AG20443 (cell line): ENCODE data around the gene UBQLN1.
A peak's percentile ranks its signal among the peaks of the same experiment; 100 is the strongest.
"Not testable (repeated sequence)": the region's sequence is repeated elsewhere in the genome, so short reads cannot be mapped to it uniquely, and the experiment has no call there.

Experiments
- DNase-seq: peaks from one replicate; pipeline ENCODE4 v3.0.0; 2012; ENCODE audit warnings: low spot score, mixed read lengths

UBQLN1 gene

DNA sequence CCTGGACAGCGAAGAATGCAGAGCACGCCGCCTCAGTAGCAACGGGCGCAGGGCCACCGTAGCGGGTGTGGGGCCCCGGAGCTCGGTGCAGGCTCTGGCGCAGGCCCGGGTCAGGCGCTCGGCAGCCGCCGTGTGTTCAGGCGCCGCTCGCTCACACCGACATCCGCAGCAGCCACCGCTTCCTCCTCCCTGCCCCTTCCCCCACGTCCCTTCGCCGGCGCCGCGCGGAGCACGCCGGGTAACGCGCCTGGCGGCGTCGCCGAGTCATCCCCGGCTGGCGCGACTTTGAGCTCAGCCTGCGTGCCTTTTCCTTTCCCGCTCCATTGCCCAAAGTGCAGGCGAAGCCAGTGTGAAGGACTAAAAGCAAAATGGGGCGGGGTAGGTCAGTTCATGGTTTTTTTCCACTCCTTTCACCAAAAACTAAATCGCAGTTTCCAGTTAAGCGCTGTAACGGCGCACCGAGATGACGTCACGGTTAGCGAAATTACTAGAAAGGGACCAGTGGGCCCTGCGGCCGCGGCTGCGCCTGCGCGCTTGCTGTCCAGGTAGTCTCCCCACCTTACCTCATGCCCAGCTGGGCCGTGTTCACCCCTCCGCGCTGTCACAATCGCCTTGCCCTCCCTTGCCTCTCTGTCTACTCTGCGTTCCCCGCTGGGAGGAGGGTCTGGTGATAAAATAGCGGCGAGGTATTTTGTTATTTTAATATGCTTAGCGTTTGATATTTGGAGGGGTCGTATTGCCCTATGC, at the start of gene UBQLN1:
UBQLN1 (minus strand) TSS at position 191 of the 747 bp plus-strand sequence. CDS start 279 bp downstream, outside the sequence.
- DNase-seq: peak; percentile 98

- DNase-seq: no peak
Measured at GRCh38 chr9:83754383-83754977, 46.7 kb upstream of the UBQLN1 start.

DNA sequence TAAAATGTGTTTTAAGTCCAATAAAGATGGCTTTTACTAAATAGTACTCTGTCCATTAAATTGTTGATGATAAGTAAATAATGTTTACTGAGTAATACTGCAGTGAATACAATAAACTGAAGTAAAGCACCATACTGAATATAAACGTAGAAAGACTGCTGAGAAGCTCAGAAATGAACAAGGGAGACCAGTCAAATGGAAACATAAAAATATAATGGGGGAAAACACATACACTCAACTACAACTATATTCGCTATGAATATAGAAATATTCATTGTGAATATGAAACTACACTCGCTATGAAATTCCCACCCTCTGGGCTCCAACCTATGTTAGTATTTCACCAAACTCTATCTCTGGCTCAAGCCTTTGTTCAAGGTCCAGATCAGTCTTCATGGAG, 41.9 kb upstream of the UBQLN1 start:
- no peak for DNase-seq

DNA sequence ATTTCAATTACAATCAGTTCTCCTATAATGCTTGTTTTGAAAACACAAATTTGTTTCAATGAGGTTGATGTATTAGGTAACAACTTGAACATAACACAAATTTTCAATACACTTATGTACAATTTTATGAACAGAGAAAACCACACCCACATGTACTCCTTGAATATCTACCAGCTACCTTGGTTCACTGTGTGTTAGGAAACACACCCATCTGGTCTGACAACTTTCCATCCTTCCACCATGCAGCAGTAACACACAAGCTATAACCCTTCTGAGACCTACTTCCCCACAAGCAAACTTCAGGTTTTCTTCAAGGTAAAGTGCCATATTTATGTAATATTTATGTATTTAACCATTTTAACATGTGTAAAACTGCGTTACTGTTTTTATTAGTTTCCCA, 36.4 kb upstream of the UBQLN1 start:
- DNase-seq: no peak

GRCh38 chr9:83733739-83734138, 26.0 kb upstream of the UBQLN1 start:
- DNase-seq: no peak

DNA sequence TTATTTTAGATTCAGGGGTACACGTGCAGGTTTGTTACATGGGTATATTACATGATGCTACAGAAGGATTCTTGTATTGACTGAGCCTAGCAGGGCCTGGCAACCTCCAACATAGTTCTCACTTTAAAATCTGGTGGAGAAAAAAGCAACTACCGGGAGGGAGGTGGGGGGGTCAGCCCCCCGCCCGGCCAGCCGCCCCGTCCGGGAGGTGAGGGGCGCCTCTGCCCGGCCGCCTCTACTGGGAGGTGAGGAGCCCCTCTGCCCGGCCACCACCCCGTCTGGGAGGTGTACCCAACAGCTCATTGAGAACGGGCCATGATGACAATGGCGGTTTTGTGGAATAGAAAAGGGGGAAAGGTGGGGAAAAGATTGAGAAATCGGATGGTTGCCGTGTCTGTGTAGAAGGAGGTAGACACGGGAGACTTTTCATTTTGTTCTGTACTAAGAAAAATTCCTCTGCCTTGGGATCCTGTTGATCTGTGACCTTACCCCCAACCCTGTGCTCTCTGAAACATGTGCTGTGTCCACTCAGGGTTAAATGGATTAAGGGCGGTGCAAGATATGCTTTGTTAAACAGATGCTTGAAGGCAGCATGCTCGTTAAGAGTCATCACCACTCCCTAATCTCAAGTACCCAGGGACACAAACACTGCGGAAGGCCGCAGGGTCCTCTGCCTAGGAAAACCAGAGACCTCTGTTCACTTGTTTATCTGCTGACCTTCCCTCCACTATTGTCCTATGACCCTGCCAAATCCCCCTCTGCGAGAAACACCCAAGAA, 21.0 kb upstream of the UBQLN1 start:
- not testable (repeated sequence) for DNase-seq

- DNase-seq: no peak
Measured at GRCh38 chr9:83724436-83724835, 16.7 kb upstream of the UBQLN1 start.

DNA sequence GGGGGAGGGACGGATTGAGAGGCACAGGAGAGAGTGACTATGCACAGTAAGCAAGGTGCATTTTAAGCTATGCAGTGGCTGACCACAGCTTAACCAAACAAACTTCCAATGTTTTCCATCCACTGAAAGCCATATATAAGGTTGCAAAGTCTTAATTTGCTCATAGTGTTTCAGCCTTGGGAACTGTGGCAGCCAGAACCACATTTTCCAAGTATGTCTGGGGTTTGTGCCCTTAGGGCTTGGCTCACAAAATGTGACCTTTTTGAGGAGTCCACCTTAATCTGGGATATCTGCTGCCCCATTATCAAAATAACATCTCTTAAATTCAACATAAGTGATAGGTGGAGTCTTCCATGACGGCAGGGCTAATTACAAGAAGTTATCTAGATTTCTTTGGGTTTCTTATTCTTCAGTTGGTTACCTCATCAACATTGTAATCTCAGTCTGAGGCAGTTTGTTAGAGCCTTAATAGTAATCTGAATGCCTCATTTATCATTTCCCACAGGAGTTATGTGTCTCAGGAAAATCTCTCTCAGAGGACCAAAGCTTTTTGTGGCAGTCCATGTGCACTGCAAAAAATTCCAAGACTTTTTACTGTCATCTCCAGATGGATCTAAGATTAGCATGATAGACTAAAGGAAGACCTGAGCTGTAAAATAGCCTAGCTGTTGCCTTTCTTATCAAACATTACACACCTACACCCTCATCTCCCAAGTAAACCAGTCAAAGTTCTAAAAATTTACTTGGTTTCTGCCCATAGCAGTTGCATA, 15.2 kb upstream of the UBQLN1 start:
- no peak for DNase-seq

DNA sequence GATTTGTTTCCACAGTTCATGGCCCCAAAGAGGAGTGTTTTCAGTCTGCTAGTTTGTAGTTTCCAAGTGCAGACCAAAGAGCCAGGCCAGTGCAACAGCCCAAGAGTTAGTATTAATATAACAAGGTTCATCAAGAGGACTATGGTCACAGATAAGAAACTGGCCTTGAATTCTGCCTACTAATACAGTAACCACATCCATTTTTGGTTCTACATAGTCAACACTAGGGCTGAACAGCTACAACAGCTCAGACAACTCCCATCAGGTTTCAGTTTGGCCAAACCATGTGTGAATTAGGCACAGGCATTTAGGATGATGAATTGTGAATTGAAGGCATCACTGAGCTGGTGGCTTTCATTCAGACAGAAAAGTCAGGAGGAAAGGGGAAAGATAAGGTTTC, 13.8 kb upstream of the UBQLN1 start:
- DNase-seq: no peak

DNA sequence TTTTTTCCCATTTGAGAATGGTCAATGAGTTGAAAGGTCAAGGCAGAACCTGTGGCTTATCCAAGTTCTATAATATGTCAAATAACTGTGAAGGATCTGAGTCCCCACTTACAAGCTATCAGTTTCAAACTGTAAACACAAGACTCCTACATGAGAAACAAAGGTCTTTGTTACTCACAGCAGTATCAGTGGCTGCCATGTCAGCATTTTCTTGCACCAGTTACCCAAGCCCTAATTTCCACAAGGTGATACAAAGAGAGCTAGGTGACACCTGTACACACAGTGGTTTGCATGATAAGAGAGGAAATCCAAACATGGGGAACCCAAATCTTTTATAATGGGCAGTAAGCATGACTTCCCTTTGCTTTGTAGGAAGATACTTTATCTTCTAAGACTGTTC, 8.0 kb upstream of the UBQLN1 start:
- no peak for DNase-seq

DNA sequence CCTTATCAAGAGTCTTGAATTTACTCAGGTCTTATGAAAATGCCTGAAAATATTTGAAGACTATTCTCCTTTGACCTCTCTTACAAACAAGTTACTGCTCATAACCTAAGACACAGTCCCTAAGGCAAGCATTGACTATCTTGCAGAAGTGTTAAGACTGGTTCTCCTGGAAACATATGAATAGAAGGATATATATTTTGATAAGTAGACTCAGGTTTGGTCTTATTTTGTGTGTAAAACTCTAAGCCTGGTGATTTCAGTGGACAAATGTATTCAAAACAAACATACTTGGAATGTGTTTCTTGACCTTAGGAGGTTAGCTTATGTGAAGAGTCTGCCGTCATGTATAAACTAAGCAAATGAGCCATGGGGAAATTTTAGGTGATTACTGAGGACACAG, 7.5 kb upstream of the UBQLN1 start:
- DNase-seq: no peak

GRCh38 chr9:83714329-83714728, 6.6 kb upstream of the UBQLN1 start:
- peak; percentile 12 for DNase-seq

DNA sequence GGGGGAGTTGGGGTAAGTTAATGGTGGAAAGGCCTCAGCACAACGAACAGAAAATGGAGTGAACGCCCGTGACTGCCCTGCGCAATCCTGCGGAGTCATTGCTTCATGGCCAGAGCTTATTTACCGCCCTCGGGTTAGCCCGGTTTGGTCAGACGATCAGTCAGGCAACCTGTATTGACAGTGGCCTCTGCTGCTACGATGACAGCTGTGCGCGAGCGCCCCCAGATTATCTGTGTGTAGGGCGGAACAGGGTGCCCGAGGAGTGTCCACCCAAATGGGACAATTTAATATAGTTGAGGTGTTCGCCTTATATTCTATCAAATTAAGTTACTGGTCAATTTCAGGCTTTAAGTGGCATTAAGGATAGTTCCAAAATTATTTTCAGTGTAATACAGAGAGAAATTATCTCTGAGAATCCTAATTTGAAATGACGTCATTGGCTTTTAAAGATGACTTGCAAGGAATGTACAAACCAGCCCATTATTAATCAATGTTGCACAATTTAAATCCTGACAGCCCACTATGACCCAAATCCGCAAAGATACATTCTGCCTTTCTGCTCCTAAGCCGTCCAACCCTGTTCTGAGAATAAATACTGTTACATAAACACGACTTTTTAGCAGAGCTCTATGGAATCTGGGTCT, 879 bp upstream of the UBQLN1 start:
- DNase-seq: peak; percentile 77

GRCh38 chr9:83707518-83707767, 315 bp downstream of the UBQLN1 start:
- DNase-seq: peak; percentile 92

- no peak for DNase-seq
Measured at GRCh38 chr9:83706676-83707517, 861 bp downstream of the UBQLN1 start.

DNA sequence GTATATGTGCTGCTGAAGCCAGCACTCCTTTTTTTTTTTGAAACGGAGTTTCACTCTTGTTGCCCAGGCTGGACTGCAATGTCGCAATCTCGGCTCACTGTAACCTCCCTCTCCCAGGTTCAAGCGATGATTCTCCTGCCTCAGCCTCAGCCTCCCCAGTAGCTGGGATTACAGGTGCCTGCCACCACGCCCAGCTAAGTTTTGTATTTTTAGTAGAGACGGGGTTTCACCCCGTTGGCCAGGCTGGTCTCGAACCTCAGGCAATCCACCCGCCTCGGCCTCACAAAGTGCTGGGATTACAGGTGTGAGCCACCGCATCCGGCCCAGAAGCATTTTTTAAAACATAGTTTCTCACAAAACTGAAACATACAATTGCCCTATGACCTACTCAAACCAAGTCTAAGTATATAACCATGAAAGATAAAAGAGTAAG, 2.5 kb downstream of the UBQLN1 start:
- not testable (repeated sequence) for DNase-seq

GRCh38 chr9:83701769-83702168, 6.0 kb downstream of the UBQLN1 start:
- peak; percentile 55 for DNase-seq

DNA sequence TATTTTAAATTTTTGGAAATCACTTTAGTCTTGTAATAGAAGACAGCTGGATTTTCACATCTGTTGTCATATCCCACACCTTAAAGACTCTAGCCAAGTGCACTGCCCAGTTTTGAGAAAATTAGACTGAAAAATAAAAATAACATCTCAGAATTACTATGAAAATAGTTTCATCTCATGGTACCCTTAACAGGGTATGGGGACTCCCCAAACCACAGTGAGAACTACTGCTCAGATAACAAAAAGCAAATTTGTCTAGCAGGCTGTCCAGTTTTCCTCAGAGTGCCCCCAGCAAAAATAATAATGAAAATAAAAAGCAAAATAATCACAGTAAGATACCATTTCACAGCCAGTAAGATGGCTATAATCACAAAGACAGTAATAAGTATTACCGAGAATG, 6.5 kb downstream of the UBQLN1 start:
- DNase-seq: no peak

DNA sequence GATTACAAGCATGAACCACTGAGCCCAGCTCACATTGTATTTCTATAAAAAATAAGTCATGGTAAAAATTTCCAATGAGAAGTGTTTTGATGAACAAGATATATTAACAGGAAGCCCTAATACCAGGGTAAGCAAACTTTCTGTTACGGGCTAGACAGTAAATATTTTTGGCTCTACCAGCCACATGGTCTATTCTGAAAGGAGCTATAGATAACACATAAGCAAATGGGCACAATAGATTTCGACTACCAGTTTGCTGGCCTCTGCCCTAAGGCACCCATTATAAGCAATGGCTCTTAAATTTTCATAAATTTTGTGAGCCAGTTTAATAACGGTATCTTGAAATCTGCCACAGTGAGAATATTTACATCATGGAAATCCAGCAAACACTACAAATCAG, 8.1 kb downstream of the UBQLN1 start:
- DNase-seq: no peak

GRCh38 chr9:83698976-83699585, 8.7 kb downstream of the UBQLN1 start:
- DNase-seq: no peak

GRCh38 chr9:83691492-83691891, 16.3 kb downstream of the UBQLN1 start:
- DNase-seq: no peak
